ENCODE results near the gene FANCM. TPM values are rescaled to one million over a fixed set of nuclear protein-coding genes. Genes with fewer than 3 reads are reported as not detected.
A peak's percentile ranks its signal among the peaks of the same experiment; 100 is the strongest.
"Not testable (repeated sequence)": the region's sequence is repeated elsewhere in the genome, so short reads cannot be mapped to it uniquely, and the experiment has no call there.

Gene FANCM
- total and polyA plus RNA-seq, 8 donors: 0.92 to 15.2 (median 3.0) TPM

DNA sequence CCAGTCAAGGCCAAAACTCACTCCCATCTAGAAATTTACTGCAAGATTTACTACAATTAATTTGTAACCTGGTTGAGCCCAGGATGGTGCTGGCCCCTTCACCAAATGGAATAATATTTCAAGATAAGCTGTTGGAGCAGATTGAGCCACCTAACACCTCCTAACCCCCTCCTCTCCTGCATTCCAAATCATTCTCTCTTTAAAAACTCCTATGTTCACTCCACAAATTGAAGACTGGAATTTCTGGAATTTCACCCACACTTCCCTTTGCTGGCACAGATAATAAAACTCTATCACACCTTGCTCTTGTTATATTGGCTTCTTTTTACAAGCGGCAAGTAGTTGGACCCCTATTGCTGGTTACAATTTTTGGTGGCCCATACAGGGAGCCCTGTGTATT, 75.6 kb downstream of the FANCM start:
- Histone ChIP-seq H3K4me1 (no peaks in the 10 kb centered on the region), H3K36me3 (peaks cover 5 to 95% (median 84%) of the 10 kb centered on the region in 4 donors), H3K4me3 (no peak overlapping the region), H3K27me3 (no peaks in the 10 kb centered on the region), H3K27ac (no peak overlapping the region), H3K9me3 (no peaks in the 10 kb centered on the region)
- DNase-seq: no peak
- WGBS, 5 donors: 95 to 100% (median 100%) methylated on average over 1 of the region's 1 CpG
- intact Hi-C loops (cut with DNase I; ENCODE audit: low total_unique reads): no loop called here
- no peak for TF ChIP-seq EP300 (IDR thresholded peaks at IDR 0.05)
- no peak for TF ChIP-seq POLR2AphosphoS5 (IDR thresholded peaks at IDR 0.05)
- no peak for TF ChIP-seq POLR2A (IDR thresholded peaks at IDR 0.05)

DNA sequence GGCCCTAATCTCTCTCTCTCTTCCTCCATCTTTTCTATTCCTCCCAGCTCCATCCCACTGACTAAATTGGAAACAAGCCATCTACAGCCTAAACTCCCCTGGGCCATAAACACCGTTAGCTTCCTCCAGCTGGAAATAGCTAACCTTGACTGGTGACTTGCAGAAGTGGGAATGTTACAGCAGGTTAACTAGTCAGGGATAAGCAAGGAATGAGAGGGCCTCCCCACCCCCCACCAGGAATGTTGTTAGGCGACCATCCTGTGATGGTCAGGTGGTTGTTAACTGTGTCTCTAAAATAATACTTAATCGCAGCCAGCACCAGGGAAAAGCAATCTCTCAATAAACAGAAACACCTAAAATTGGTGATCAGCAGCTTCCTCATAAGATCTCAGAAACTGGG, 76.5 kb downstream of the FANCM start:
- Histone ChIP-seq H3K27me3 (no peaks in the 10 kb centered on the region), H3K27ac (no peak overlapping the region), H3K4me1 (no peaks in the 10 kb centered on the region), H3K36me3 (peaks cover 9 to 95% (median 83%) of the 10 kb centered on the region in 4 donors), H3K4me3 (no peak overlapping the region), H3K9me3 (no peaks in the 10 kb centered on the region)
- intact Hi-C loops (cut with DNase I; ENCODE audit: low total_unique reads): no loop called here
- WGBS, 5 donors: 82 to 90% (median 85%) methylated on average over 3 of the region's 3 CpGs
- TF ChIP-seq, protein P1, sequence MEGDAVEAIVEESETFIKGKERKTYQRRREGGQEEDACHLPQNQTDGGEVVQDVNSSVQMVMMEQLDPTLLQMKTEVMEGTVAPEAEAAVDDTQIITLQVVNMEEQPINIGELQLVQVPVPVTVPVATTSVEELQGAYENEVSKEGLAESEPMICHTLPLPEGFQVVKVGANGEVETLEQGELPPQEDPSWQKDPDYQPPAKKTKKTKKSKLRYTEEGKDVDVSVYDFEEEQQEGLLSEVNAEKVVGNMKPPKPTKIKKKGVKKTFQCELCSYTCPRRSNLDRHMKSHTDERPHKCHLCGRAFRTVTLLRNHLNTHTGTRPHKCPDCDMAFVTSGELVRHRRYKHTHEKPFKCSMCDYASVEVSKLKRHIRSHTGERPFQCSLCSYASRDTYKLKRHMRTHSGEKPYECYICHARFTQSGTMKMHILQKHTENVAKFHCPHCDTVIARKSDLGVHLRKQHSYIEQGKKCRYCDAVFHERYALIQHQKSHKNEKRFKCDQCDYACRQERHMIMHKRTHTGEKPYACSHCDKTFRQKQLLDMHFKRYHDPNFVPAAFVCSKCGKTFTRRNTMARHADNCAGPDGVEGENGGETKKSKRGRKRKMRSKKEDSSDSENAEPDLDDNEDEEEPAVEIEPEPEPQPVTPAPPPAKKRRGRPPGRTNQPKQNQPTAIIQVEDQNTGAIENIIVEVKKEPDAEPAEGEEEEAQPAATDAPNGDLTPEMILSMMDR (IDR thresholded peaks at IDR 0.05): no peak
- DNase-seq: no peak

DNA sequence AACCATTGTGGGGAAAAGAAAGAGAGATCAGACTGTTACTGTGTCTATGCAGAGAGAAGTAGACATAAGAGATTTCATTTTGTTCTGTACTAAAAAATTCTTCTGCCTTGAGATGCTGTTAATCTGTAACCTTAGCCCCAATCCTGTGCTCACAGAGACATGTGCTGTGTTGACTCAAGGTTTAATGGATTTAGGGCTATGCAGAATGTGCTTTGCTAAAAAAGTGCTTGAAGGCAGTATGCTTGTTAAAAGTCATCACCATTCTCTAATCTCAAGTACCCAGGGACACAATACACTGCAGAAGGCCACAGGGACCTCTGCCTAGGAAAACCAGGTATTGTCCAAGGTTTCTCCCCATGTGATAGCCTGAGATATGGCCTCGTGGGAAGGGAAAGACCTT, 78.0 kb downstream of the FANCM start:
- H3K27ac ChIP-seq; DNase-seq; intact Hi-C loops (cut with DNase I; ENCODE audit: low total_unique reads); H3K4me3 ChIP-seq; H3K9me3 ChIP-seq; H3K4me1 ChIP-seq; H3K27me3 ChIP-seq: not testable (repeated sequence)
- 72 to 85% (median 79%) methylated on average over 1 of the region's 1 CpG; no CpG with 5 or more reads in 1 of the 5 donors for WGBS, 5 donors
- peaks cover 16 to 94% (median 89%) of the 10 kb centered on the region in 4 donors for H3K36me3 ChIP-seq

DNA sequence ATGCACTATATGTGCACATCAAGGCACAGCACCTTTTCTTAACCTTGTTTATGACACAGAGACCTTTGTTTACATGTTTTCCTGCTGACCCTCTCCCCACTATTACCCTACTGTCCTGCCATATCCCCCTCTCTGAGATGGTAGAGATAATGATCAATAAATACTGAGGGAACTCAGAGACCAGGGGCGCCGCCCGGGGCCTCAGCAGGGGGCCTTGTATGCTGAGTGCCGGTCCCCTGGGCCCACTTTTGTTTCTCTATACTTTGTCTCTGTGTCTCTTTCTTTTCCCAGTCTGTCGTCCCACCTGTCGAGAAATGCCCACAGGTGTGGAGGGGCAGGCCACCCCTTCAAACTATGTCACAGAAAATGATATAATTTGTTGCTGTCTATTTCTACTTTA, 78.6 kb downstream of the FANCM start:
- H3K9me3 ChIP-seq; intact Hi-C loops (cut with DNase I; ENCODE audit: low total_unique reads); H3K4me3 ChIP-seq; H3K27me3 ChIP-seq; H3K27ac ChIP-seq; H3K4me1 ChIP-seq; DNase-seq: not testable (repeated sequence)
- WGBS, 5 donors: 96 to 99% (median 96%) methylated on average over 6 of the region's 6 CpGs
- peaks cover 13 to 89% (median 85%) of the 10 kb centered on the region in 4 donors for H3K36me3 ChIP-seq

DNA sequence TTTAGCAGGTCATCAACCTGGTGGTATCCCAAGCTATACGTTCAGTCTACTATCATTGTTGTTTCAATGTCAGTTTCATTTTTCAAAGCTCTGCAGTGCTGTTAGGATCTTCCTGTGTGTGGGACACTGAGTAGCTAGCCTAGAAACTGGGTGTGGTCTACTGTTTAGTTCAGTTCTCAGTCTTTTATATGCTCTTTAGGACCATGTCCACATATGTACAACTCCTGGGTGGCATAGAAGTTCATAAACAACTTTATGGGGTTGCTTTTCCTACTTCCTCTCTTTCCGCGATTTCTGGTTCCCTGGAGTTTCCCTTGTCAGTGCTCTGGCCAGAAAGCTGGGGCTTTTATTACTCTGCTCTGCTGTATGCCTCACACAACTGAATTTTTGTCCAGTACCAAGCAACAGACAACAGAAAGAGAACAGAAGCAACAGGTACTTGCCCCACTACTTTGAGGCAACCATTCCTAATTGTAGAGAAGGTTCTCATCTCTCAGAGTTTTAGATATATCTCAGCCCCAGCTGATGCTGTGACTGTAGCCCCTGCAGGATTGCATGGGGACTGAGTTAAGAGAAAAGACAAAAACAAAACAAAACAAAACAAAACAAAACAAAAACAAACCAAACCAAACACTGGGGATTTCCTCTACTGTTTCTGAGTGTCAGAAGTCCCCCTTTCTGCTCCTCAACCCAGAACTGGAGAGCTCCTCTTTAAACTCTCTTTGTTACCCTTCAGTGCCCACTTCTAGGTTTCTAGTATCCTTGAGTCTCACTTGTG, 86.9 kb downstream of the FANCM start:
- intact Hi-C loops (cut with DNase I; ENCODE audit: low total_unique reads): no loop called here
- no peak overlapping the region for H3K4me3 ChIP-seq
- TF ChIP-seq POLR2A (IDR thresholded peaks at IDR 0.05) (no peak), EP300 (IDR thresholded peaks at IDR 0.05) (no peak), POLR2AphosphoS5 (IDR thresholded peaks at IDR 0.05) (no peak)
- TF ChIP-seq, protein P1 (IDR thresholded peaks at IDR 0.05): no peak
- no peak for DNase-seq
- H3K36me3 ChIP-seq: peaks cover 5 to 61% (median 49%) of the 10 kb centered on the region in 4 donors
- peaks cover 0 to under 1% (median 0%) of the 10 kb centered on the region in 4 donors for H3K4me1 ChIP-seq
- H3K27ac ChIP-seq: no peak overlapping the region
- 90 to 94% (median 93%) methylated on average over 3 of the region's 3 CpGs for WGBS, 5 donors
- H3K27me3 ChIP-seq: no peaks in the 10 kb centered on the region
- H3K9me3 ChIP-seq: no peaks in the 10 kb centered on the region

DNA sequence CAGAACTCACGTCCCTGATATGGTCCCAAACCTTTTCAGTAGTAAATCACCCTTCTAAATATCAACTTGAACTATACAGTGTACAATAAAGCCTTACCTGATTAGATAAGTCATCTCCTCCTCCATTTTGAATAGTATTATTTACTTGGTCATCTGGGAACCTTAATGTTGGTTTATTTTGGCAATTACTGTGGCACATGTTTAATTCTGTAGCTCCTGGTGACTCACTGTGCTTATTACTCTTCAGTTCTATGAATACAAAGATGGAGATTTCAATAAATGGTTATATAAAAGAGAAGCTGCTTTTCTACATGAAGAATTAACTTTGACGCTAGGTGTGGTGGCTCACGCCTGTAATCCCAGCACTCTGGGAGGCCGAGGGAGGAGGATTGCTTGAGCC, 91.8 kb downstream of the FANCM start:
- DNase-seq: no peak
- Histone ChIP-seq H3K4me3 (no peak overlapping the region), H3K36me3 (peaks cover 3 to 95% (median 80%) of the 10 kb centered on the region in 4 donors), H3K4me1 (peaks cover 0 to 4% (median 0%) of the 10 kb centered on the region in 4 donors), H3K27ac (no peak overlapping the region), H3K27me3 (no peaks in the 10 kb centered on the region), H3K9me3 (no peaks in the 10 kb centered on the region)
- TF ChIP-seq POLR2A (IDR thresholded peaks at IDR 0.05): no peak
- TF ChIP-seq POLR2AphosphoS5 (IDR thresholded peaks at IDR 0.05): peak in 1 of 3 donors; percentile 25
- TF ChIP-seq, protein P1 (IDR thresholded peaks at IDR 0.05): no peak
- WGBS, 5 donors: 61 to 83% (median 79%) methylated on average over 4 of the region's 4 CpGs
- intact Hi-C loops (cut with DNase I; ENCODE audit: low total_unique reads): no loop called here
